HCT116 (cell line): Measurements from ENCODE around the gene OST4. TPM values are rescaled to one million over a fixed set of nuclear protein-coding genes. Genes with fewer than 3 reads are reported as not detected.

Experiments used
- ATAC-seq: fragments of 200-7000 bp; cut with Tn5 transposase; 2 replicates; pipeline ENCODE4 v1.9.1; 2020; ENCODE audit warnings: mild to moderate bottlenecking, moderate library complexity
- BruUV-seq: library from RNA; stranded (reverse); fragments of 400-500 nt; replicated peaks from 2 replicates; lab custom pipeline; 2021; lab: Mats Ljungman, UMichigan
- CTCF ChIA-PET: fragments of 300-600 bp; sonication (Branson Sonifier 250); formaldehyde crosslinking; loops from one replicate; lab custom pipeline; 2021; ENCODE audit warnings: antibody characterized with exemption; lab: Charles Lee
- POLR2A ChIA-PET: fragments of 300-600, 350-600 bp; sonication (Branson Sonifier 250); formaldehyde crosslinking; loops from one replicate; lab custom pipeline; 2021; ENCODE audit warnings: antibody characterized with exemption; lab: Charles Lee
- RAD21 ChIA-PET, 2 experiments: fragments of 300-600 bp; sonication (Branson Sonifier 250); formaldehyde crosslinking; loops; one replicate each; lab custom pipeline; 2023; ENCODE audit warnings: low total read pairs in 2 of 2; ENCODE audit not compliant: uncharacterized antibody in 2 of 2, unreplicated experiment in 2 of 2, low non-redundant PET in 1 of 2; lab: Charles Lee
- DNase-seq: peaks from one replicate; pipeline ENCODE4 v3.0.0-alpha.2; 2010; ENCODE audit warnings: low read depth, low spot score
- H2AFZ ChIP-seq: fragments of 200-600 bp; shearing (Covaris generic), sonication (generic); 2 replicates; pipeline ENCODE4 v1.6.1; 2017; ENCODE audit warnings: low read depth, mixed run types, mixed read lengths, antibody characterized with exemption, low read length; ENCODE audit not compliant: poor library complexity, severe bottlenecking
- H3K27ac ChIP-seq: 2 replicates; pipeline ENCODE4 v1.5.1; 2012; ENCODE audit warnings: low read depth, low read length
- H3K27me3 ChIP-seq: fragments of 200-600 bp; sonication (generic); 2 replicates; pipeline ENCODE4 v1.6.1; 2016; ENCODE audit warnings: mixed run types, low read length, mixed read lengths; ENCODE audit not compliant: insufficient read depth
- H3K36me3 ChIP-seq, 2 experiments: fragments of 200-500 bp in 1 of 2; fragments of 200-600 bp in 1 of 2; sonication (Bioruptor generic) in 1 of 2; sonication (generic) in 1 of 2; 2 replicates each; pipeline versions ENCODE4 v1.5.1 to v1.6.1; 2014 to 2016; ENCODE audit warnings: low read length in 2 of 2, inconsistent platforms in 1 of 2, mixed read lengths in 1 of 2, mixed run types in 1 of 2; ENCODE audit not compliant: insufficient read depth in 2 of 2, control insufficient read depth in 1 of 2
- H3K4me1 ChIP-seq, 2 experiments: fragments of 200-600 bp in 1 of 2; sonication (generic) in 1 of 2; 2 replicates each; pipeline versions ENCODE4 v1.5.1 to v1.6.1; 2012 to 2017; ENCODE audit warnings: low read length in 2 of 2, inconsistent platforms in 1 of 2, mild to moderate bottlenecking in 1 of 2, mixed read lengths in 1 of 2, mixed run types in 1 of 2, moderate library complexity in 1 of 2; ENCODE audit not compliant: insufficient read depth in 2 of 2, control insufficient read depth in 1 of 2
- H3K4me2 ChIP-seq: fragments of 200-600 bp; sonication (generic); 2 replicates; pipeline ENCODE4 v1.6.1; 2017; ENCODE audit warnings: mixed run types, low read length, mixed read lengths
- H3K4me3 ChIP-seq, 2 experiments: fragments of 200-600 bp in 1 of 2; sonication (generic) in 1 of 2; replicated peaks in 1 of 2; 2 replicates each; pipeline ENCODE4 v1.5.1; 2011 to 2016; ENCODE audit warnings: low read length in 2 of 2, control low read depth in 1 of 2, low read depth in 1 of 2, mild to moderate bottlenecking in 1 of 2, mixed read lengths in 1 of 2, mixed run types in 1 of 2
- H3K79me2 ChIP-seq: fragments of 200-600 bp; sonication (generic); 2 replicates; pipeline ENCODE4 v1.6.1; 2017; ENCODE audit warnings: mild to moderate bottlenecking, mixed run types, low read length, moderate library complexity, mixed read lengths; ENCODE audit not compliant: insufficient read depth
- H3K9ac ChIP-seq: fragments of 200-600 bp; sonication (generic); 2 replicates; pipeline ENCODE4 v1.6.1; 2016; ENCODE audit warnings: low read length, mixed read lengths
- H3K9me2 ChIP-seq: fragments of 200-600 bp; sonication (generic), shearing (Covaris generic); 2 replicates; pipeline ENCODE4 v1.6.1; 2017; ENCODE audit warnings: mixed run types, mild to moderate bottlenecking, moderate library complexity; ENCODE audit not compliant: insufficient read depth
- H3K9me3 ChIP-seq, 2 experiments: fragments of 200-500 bp in 1 of 2; fragments of 200-600 bp in 1 of 2; sonication (Bioruptor generic) in 1 of 2; sonication (generic) in 1 of 2; 2 replicates each; pipeline ENCODE4 v1.6.1; 2014 to 2017; ENCODE audit warnings: low read length in 2 of 2, mixed read lengths in 2 of 2, inconsistent platforms in 1 of 2, low read depth in 1 of 2, mild to moderate bottlenecking in 1 of 2, mixed run types in 1 of 2, moderate library complexity in 1 of 2; ENCODE audit not compliant: control insufficient read depth in 1 of 2, insufficient read depth in 1 of 2
- H4K20me1 ChIP-seq: fragments of 200-600 bp; sonication (generic), shearing (Covaris generic); 2 replicates; pipeline ENCODE4 v1.6.1; 2017; ENCODE audit warnings: mixed run types, mild to moderate bottlenecking, moderate library complexity; ENCODE audit not compliant: insufficient read depth
- CBX3 ChIP-seq: IDR thresholded peaks from 2 replicates; pipeline ENCODE4 v1.6.1; 2012; ENCODE audit warnings: low read depth
- POLR2AphosphoS5 ChIP-seq: IDR thresholded peaks from 2 replicates; pipeline ENCODE4 v1.6.1; 2011; ENCODE audit warnings: mild to moderate bottlenecking, low read depth, low read length, moderate library complexity
- SRF ChIP-seq: IDR thresholded peaks from 2 replicates; pipeline ENCODE4 v1.6.1; 2012; ENCODE audit warnings: low read depth
- ZFX ChIP-seq: fragments of 450-650 bp; IDR thresholded peaks from 2 replicates; pipeline ENCODE4 v1.6.1; 2017
- intact Hi-C: fragments of 100-400 bp; cut with micrococcal nuclease; formaldehyde crosslinking; loops from 2 replicates; pipeline ENCODE4 v1.10.0; 2022
- total RNA-seq: library from RNA; stranded (reverse); gene quantifications from one replicate; pipeline ENCODE4 v1.2.1, GENCODE V29; 2021; ENCODE audit not compliant: unreplicated experiment
- TF ChIP-seq, protein P1 (sequence below): IDR thresholded peaks from 2 replicates; pipeline ENCODE4 v1.6.1; 2012; ENCODE audit warnings: low read depth

Gene OST4
- total RNA-seq, 1 experiment from 2014 or later: 187 TPM

DNA sequence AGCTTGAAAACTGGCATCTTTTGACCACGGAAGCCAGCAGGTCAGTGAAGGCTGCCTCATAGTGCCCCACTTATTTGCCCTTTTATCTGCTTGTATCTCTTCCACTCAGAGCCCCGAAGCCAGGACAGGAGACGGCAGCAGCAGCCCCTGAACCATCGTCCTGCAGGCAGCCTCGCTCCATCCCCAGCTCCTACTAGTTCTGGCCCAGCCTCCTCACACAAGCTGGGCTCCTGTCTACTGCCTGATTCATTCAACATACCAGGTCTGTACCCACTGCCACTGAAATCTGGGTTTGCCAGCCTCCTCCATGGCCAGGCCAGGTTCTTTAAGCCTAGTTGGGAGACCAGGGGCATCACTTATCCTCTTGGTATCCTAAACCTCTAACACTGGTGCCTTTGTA lies 4.1 kb downstream of the OST4 start:
- no peak overlapping the region for H3K4me2 ChIP-seq
- RAD21 ChIA-PET: no interaction called here
- no peak overlapping the region for H3K9ac ChIP-seq
- H3K9me2 ChIP-seq: no peaks in the 10 kb centered on the region
- peaks cover 33% of the 10 kb centered on the region for H3K79me2 ChIP-seq
- peaks cover 16 to 17% of the 10 kb centered on the region in 2 experiments; a peak in 3 of 4 replicates for H3K36me3 ChIP-seq
- no peaks in the 10 kb centered on the region for H3K27me3 ChIP-seq
- ATAC-seq: no peak
- CTCF ChIA-PET: no interaction called here
- peaks cover 7 to 17% of the 10 kb centered on the region in 2 experiments for H3K4me1 ChIP-seq
- H3K4me3 ChIP-seq: no peak overlapping the region
- no peaks in the 10 kb centered on the region for H4K20me1 ChIP-seq
- TF ChIP-seq SRF: no peak
- TF ChIP-seq ZFX: no peak
- no TSS peak for BruUV-seq
- intact Hi-C loops: no loop called here
- H3K9me3 ChIP-seq: no peaks in the 10 kb centered on the region
- no peak for DNase-seq
- no peak overlapping the region for H2AFZ ChIP-seq
- POLR2A ChIA-PET: interaction anchor here (0.6 to 1.0 kb wide), 3 partner anchors 9 to 45 kb away, joined by 3 read pairs; no protein-coding TSS in a partner anchor
- H3K27ac ChIP-seq: no peak overlapping the region

DNA sequence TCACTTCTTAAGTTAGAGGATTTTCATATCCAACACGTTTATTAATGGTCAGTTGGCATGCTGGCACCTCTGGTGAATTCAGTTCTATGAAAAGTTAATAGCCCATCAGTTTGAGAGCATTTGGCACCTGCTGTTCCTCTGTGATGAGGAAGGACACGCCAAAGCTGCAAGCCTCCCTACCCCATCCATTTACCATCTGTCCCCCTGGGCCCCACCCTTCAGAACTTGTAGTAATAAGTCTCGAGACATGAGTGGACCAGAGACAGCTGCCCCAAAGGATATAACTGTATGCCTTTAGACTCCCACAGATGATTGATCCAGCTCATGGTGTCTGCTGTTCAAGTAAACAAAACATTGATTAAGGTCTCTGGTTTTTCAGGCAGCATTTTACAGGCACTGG lies 6.3 kb downstream of the OST4 start:
- no peak for TF ChIP-seq CBX3
- TF ChIP-seq, protein P1, sequence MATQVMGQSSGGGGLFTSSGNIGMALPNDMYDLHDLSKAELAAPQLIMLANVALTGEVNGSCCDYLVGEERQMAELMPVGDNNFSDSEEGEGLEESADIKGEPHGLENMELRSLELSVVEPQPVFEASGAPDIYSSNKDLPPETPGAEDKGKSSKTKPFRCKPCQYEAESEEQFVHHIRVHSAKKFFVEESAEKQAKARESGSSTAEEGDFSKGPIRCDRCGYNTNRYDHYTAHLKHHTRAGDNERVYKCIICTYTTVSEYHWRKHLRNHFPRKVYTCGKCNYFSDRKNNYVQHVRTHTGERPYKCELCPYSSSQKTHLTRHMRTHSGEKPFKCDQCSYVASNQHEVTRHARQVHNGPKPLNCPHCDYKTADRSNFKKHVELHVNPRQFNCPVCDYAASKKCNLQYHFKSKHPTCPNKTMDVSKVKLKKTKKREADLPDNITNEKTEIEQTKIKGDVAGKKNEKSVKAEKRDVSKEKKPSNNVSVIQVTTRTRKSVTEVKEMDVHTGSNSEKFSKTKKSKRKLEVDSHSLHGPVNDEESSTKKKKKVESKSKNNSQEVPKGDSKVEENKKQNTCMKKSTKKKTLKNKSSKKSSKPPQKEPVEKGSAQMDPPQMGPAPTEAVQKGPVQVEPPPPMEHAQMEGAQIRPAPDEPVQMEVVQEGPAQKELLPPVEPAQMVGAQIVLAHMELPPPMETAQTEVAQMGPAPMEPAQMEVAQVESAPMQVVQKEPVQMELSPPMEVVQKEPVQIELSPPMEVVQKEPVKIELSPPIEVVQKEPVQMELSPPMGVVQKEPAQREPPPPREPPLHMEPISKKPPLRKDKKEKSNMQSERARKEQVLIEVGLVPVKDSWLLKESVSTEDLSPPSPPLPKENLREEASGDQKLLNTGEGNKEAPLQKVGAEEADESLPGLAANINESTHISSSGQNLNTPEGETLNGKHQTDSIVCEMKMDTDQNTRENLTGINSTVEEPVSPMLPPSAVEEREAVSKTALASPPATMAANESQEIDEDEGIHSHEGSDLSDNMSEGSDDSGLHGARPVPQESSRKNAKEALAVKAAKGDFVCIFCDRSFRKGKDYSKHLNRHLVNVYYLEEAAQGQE: no peak
- no peak for TF ChIP-seq POLR2AphosphoS5
- DNase-seq (no peak), ATAC-seq (no peak)
- RAD21 ChIA-PET: no interaction called here
- no peak overlapping the region for H3K9ac ChIP-seq
- BruUV-seq: no TSS peak
- no peak overlapping the region for H3K4me2 ChIP-seq
- POLR2A ChIA-PET: no interaction called here
- H3K36me3 ChIP-seq: peaks cover 14 to 17% of the 10 kb centered on the region in 2 experiments; a peak in 3 of 4 replicates
- H3K27ac ChIP-seq: no peak overlapping the region
- peaks cover 21% of the 10 kb centered on the region for H3K79me2 ChIP-seq
- H3K4me3 ChIP-seq: no peak overlapping the region
- no peaks in the 10 kb centered on the region for H4K20me1 ChIP-seq
- H3K9me2 ChIP-seq: no peaks in the 10 kb centered on the region
- H3K27me3 ChIP-seq: no peaks in the 10 kb centered on the region
- intact Hi-C loops: no loop called here
- H2AFZ ChIP-seq: no peak overlapping the region
- H3K4me1 ChIP-seq: peaks cover 2 to 3% of the 10 kb centered on the region in 2 experiments; a peak in 3 of 4 replicates
- no peaks in the 10 kb centered on the region for H3K9me3 ChIP-seq
- CTCF ChIA-PET: no interaction called here
